ENCODE data around the gene CDH22.

The CDH22 gene

DNA sequence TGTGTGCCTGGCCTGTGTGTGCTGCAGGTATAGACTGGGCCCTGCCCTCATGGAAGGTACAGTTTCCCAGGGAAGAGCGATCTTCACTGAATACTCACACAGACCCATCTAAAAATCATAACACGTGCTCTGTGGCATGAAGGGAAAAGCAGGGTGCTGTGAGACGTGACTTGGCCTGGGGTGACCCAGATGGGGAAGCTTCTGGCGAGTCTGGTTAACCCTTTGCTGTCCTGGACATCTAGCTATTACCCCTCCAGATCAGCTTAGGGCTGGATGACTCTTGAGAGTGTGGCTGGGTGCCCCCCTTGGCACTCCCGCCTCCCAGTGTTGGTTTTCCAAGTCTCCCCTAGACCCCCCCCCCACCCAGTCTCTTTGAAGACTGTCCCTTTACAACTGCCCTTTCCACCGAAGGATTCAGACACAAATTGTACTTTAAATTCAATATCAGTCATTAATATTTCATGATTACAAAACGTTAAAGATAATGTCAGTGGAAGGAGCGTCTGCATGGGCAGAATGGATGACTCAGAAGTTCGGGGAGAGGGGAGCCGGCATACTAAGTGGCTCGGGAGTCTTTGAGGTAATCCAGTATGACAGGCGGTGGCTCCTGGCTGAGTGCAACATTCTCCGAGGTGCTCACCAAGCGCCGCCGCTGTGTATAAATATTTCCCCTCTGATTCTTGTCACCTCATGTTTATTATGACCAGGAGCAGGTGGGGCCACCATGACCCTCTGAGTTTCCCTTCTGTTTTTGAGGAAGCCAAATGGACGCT lies 112.8 kb downstream of the CDH22 start:
- no peaks in the 10 kb centered on the region for H3K36me3 ChIP-seq (ENCODE audit: control insufficient read depth, insufficient read depth, low read length)
- peaks cover 30% of the 10 kb centered on the region for H3K27me3 ChIP-seq (ENCODE audit: control insufficient read depth, insufficient read depth, low read length)
- peaks cover 5% of the 10 kb centered on the region for H3K4me1 ChIP-seq (ENCODE audit: control insufficient read depth, insufficient read depth, low read length)
- no peak overlapping the region for H3K4me3 ChIP-seq (ENCODE audit: low read length)
- no peak overlapping the region for H3K9ac ChIP-seq (ENCODE audit: low read length)
- H3K9me3 ChIP-seq (ENCODE audit: control insufficient read depth, low read length) = no peaks in the 10 kb centered on the region

DNA sequence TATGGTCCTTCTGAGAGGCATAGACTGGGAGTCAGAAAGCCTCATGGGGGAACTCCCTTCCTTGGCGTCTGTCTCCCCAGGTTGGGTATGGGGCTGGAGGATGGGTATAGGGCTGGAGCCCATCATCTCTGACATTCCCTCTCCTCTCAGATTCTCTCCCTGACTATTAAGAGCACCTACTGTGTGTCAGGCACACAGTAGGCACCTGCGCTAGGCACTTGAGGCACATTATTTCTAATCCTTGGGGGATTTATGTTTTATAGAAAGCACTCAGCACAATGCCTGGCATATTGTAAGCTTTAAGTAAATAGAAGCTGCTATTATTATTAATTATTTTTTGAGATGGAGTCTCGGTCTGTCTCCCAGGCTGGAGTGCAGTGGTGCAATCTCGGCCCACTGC lies 113.9 kb downstream of the CDH22 start:
- no peaks in the 10 kb centered on the region for H3K9me3 ChIP-seq (ENCODE audit: control insufficient read depth, low read length)
- H3K27me3 ChIP-seq (ENCODE audit: control insufficient read depth, insufficient read depth, low read length) = peaks cover 26% of the 10 kb centered on the region
- H3K4me3 ChIP-seq (ENCODE audit: low read length) = no peak overlapping the region
- H3K4me1 ChIP-seq (ENCODE audit: control insufficient read depth, insufficient read depth, low read length) = peaks cover 5% of the 10 kb centered on the region
- no peak overlapping the region for H3K9ac ChIP-seq (ENCODE audit: low read length)
- no peaks in the 10 kb centered on the region for H3K36me3 ChIP-seq (ENCODE audit: control insufficient read depth, insufficient read depth, low read length)

DNA sequence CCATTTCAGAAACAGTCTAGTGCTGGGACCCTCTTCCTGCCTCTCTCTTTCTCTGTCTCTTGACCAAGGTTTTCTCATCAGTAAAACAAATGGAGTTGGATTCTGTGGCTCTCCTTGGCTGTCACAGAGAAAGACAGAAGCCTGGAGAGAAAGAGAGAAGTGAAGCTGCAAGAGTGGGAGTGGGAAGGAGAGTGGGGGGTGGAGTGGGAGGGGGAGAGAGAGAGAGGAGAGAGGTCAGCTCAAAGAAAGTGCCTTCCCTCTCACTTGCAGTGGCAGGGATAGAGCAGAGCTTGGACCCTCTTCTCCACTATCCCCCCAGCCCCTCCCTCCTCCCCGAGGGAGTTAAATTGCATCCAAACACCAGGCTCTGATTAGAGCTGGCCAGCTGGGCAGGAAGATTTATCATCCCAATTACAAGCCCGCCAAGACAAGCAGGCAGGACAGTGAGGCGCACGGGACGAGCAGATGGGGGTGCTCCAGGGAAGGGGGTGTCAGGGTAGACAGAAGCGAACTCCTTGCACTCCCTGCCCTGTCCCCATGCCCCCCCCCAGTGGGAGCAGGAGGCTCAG lies 115.8 kb downstream of the CDH22 start:
- Histone ChIP-seq H3K36me3 (ENCODE audit: control insufficient read depth, insufficient read depth, low read length) (no peaks in the 10 kb centered on the region), H3K27me3 (ENCODE audit: control insufficient read depth, insufficient read depth, low read length) (peaks cover 14% of the 10 kb centered on the region), H3K9ac (ENCODE audit: low read length) (no peak overlapping the region), H3K9me3 (ENCODE audit: control insufficient read depth, low read length) (no peaks in the 10 kb centered on the region), H3K4me3 (ENCODE audit: low read length) (no peak overlapping the region), H3K4me1 (ENCODE audit: control insufficient read depth, insufficient read depth, low read length) (no peaks in the 10 kb centered on the region)

DNA sequence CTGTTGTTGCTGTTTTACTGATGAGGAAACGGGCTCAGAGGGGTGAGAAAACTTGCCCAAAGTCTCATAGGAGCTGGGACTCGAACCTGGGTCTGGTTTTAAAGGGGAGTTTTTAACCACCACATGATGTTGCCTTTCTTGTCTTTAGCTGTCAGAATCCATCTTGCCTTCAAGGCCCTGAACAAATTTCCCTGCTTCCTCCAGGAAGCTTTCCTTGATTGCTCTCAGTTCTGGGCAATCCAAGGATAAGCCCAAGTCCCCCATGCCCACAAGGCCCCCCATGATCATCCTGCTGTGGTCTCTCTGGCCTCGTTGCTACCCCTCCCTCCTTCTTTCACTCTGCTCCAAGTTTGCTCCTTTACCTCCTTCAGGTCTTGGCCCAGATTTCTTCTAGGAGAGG lies 116.7 kb downstream of the CDH22 start:
- Histone ChIP-seq H3K9me3 (ENCODE audit: control insufficient read depth, low read length) (no peaks in the 10 kb centered on the region), H3K4me3 (ENCODE audit: low read length) (no peak overlapping the region), H3K4me1 (ENCODE audit: control insufficient read depth, insufficient read depth, low read length) (no peaks in the 10 kb centered on the region), H3K27me3 (ENCODE audit: control insufficient read depth, insufficient read depth, low read length) (peaks cover 12% of the 10 kb centered on the region), H3K36me3 (ENCODE audit: control insufficient read depth, insufficient read depth, low read length) (no peaks in the 10 kb centered on the region), H3K9ac (ENCODE audit: low read length) (no peak overlapping the region)

DNA sequence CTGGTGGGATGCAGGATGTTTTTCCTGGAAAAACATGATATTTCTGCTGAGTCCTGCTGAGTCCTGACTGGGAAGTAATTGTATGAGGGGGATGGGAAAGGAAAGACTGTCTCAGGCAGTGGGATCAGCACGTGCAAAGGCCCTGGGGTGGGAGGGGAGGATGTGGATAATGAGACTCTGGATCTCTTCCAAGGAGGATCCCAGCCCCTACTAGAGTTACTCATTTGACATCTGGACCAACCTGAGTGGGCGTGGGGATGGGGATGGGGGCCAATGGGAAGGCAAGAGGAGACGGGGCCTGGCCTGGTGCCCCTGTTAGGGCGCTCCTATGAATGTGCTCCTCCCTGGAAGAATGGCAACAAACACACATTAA lies 117.1 kb downstream of the CDH22 start:
- Histone ChIP-seq H3K36me3 (ENCODE audit: control insufficient read depth, insufficient read depth, low read length) (no peaks in the 10 kb centered on the region), H3K4me1 (ENCODE audit: control insufficient read depth, insufficient read depth, low read length) (no peaks in the 10 kb centered on the region), H3K9me3 (ENCODE audit: control insufficient read depth, low read length) (no peaks in the 10 kb centered on the region), H3K4me3 (ENCODE audit: low read length) (no peak overlapping the region), H3K27me3 (ENCODE audit: control insufficient read depth, insufficient read depth, low read length) (peaks cover 7% of the 10 kb centered on the region), H3K9ac (ENCODE audit: low read length) (no peak overlapping the region)

DNA sequence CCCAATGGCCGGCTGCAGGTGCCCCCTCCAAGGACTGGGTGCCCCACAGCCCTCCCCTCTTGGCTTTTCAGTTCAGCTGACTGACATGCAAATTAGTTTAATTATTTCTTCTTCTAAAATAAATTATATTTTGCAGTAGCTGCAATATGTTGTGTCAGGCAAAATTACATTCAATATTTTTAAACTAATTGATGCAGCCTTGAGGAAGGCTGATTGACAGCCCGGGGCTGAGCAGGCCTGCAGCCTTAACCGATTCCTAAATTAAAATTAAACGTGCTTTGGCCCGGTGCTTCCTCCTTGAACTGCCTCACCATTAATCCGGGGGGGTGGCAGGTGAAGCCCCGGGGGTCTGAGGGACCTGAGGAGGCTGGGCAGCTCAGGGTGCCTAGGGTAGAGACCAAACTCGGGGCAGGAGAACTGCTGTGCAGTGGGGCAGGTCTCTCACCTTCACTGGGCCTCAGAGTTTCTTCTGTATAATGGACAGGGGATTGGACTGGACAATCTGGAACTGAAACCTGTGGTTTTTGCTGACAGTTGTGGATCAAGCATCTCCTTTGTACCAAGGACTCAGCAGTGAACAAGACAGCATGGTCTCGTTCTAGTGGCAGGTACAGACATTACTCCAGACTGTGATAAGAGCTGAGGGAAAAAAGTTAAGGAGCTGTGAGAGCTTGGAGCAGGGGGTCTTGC lies 117.7 kb downstream of the CDH22 start:
- peaks cover 6% of the 10 kb centered on the region for H3K27me3 ChIP-seq (ENCODE audit: control insufficient read depth, insufficient read depth, low read length)
- H3K9me3 ChIP-seq (ENCODE audit: control insufficient read depth, low read length) = no peaks in the 10 kb centered on the region
- H3K36me3 ChIP-seq (ENCODE audit: control insufficient read depth, insufficient read depth, low read length) = no peaks in the 10 kb centered on the region
- H3K9ac ChIP-seq (ENCODE audit: low read length) = no peak overlapping the region
- no peaks in the 10 kb centered on the region for H3K4me1 ChIP-seq (ENCODE audit: control insufficient read depth, insufficient read depth, low read length)
- no peak overlapping the region for H3K4me3 ChIP-seq (ENCODE audit: low read length)

DNA sequence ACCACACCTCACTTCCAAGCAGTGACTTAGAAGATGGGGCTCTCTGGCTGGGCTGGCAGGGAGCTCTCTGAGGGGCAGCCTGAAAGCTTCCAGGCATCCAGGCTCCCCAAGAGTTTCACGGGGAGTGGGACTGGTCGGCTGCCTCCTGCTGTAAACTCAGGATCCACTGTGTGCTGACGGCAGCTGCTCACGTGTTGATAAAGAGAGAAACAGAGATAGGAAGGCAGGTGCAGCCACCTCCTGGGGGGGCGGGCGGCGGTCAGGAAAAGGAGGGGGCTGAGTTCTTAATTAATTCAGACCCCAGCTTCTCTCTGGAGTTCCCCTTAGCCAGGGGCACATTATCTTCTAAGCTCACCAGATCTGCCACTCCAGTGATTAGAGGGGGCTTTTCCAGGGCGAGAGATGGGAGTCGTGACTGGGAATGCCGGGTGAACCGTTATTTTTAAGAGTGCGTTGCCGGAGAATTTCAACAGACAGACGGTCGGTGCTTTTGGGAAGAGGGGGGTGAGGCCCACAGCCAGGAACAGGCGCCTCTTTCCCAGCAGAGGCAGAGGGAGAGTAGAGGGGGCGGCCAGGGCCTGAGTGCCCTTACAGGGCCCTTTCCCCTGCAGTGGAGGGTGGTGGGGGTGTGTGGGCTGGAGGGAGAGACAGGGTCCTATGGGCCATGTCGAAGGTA lies 119.3 kb downstream of the CDH22 start:
- Histone ChIP-seq H3K9me3 (ENCODE audit: control insufficient read depth, low read length) (no peaks in the 10 kb centered on the region), H3K4me1 (ENCODE audit: control insufficient read depth, insufficient read depth, low read length) (no peaks in the 10 kb centered on the region), H3K4me3 (ENCODE audit: low read length) (no peak overlapping the region), H3K9ac (ENCODE audit: low read length) (no peak overlapping the region), H3K27me3 (ENCODE audit: control insufficient read depth, insufficient read depth, low read length) (peaks cover 6% of the 10 kb centered on the region), H3K36me3 (ENCODE audit: control insufficient read depth, insufficient read depth, low read length) (no peaks in the 10 kb centered on the region)

DNA sequence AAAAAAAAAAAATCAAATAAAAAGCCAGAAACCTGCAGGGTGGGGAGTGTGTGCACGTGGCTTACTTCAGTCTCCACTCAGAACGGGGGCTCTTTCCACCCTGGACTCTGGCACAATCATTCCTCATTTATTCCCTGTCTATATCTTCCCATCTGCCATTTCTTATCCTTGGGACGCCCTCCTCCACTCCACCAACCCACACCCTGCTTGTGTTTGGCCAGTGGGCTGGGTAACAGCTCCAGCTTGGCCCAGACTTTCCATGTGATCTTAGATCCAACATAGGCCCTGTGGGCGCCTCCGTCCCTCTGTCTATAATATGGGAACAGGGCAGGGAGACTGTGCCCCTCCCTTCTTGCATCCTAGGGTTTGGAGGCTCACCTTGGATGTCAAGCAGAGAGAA lies 122.1 kb downstream of the CDH22 start:
- Histone ChIP-seq H3K9ac (ENCODE audit: low read length) (no peak overlapping the region), H3K4me3 (ENCODE audit: low read length) (no peak overlapping the region), H3K36me3 (ENCODE audit: control insufficient read depth, insufficient read depth, low read length) (no peaks in the 10 kb centered on the region), H3K9me3 (ENCODE audit: control insufficient read depth, low read length) (no peaks in the 10 kb centered on the region), H3K4me1 (ENCODE audit: control insufficient read depth, insufficient read depth, low read length) (no peaks in the 10 kb centered on the region), H3K27me3 (ENCODE audit: control insufficient read depth, insufficient read depth, low read length) (peaks cover 3% of the 10 kb centered on the region)

DNA sequence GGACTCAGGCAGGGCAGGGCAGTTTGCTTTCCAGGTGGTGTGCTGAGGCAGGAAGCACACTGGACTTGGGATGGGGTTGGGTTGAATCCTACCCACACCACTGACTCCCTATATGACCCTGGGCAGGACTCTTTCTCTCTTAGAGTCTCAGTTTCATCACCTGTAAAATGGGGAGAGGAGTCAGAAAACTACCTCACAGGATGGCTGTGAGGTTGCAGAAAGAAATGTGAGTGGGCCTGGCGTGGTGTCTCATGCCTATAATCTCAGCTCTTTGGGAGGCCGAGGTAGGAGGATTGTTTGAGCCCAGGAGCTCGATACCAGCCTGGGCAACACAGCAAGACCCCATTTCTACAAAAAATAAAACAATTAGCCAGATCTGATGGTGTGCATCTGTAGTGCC lies 122.9 kb downstream of the CDH22 start:
- H3K9ac ChIP-seq (ENCODE audit: low read length) = no peak overlapping the region
- no peaks in the 10 kb centered on the region for H3K36me3 ChIP-seq (ENCODE audit: control insufficient read depth, insufficient read depth, low read length)
- no peaks in the 10 kb centered on the region for H3K9me3 ChIP-seq (ENCODE audit: control insufficient read depth, low read length)
- peaks cover 3% of the 10 kb centered on the region for H3K27me3 ChIP-seq (ENCODE audit: control insufficient read depth, insufficient read depth, low read length)
- no peak overlapping the region for H3K4me3 ChIP-seq (ENCODE audit: low read length)
- H3K4me1 ChIP-seq (ENCODE audit: control insufficient read depth, insufficient read depth, low read length) = no peaks in the 10 kb centered on the region

- no peak overlapping the region for H3K4me3 ChIP-seq (ENCODE audit: low read length)
- H3K9ac ChIP-seq (ENCODE audit: low read length) = no peak overlapping the region
- no peaks in the 10 kb centered on the region for H3K9me3 ChIP-seq (ENCODE audit: control insufficient read depth, low read length)
- no peaks in the 10 kb centered on the region for H3K36me3 ChIP-seq (ENCODE audit: control insufficient read depth, insufficient read depth, low read length)
- peaks cover 3% of the 10 kb centered on the region for H3K27me3 ChIP-seq (ENCODE audit: control insufficient read depth, insufficient read depth, low read length)
- H3K4me1 ChIP-seq (ENCODE audit: control insufficient read depth, insufficient read depth, low read length) = no peaks in the 10 kb centered on the region
Observed at GRCh38 chr20:46183768-46184167, 124.5 kb downstream of the CDH22 start.

- no peak overlapping the region for H3K4me3 ChIP-seq (ENCODE audit: low read length)
- H3K9ac ChIP-seq (ENCODE audit: low read length) = no peak overlapping the region
- H3K36me3 ChIP-seq (ENCODE audit: control insufficient read depth, insufficient read depth, low read length) = no peaks in the 10 kb centered on the region
- H3K4me1 ChIP-seq (ENCODE audit: control insufficient read depth, insufficient read depth, low read length) = no peaks in the 10 kb centered on the region
- no peaks in the 10 kb centered on the region for H3K9me3 ChIP-seq (ENCODE audit: control insufficient read depth, low read length)
- peaks cover 3% of the 10 kb centered on the region for H3K27me3 ChIP-seq (ENCODE audit: control insufficient read depth, insufficient read depth, low read length)
Observed at GRCh38 chr20:46182276-46183200, 125.8 kb downstream of the CDH22 start.
